ENCODE data around the gene DCLK1.

The DCLK1 gene

DNA sequence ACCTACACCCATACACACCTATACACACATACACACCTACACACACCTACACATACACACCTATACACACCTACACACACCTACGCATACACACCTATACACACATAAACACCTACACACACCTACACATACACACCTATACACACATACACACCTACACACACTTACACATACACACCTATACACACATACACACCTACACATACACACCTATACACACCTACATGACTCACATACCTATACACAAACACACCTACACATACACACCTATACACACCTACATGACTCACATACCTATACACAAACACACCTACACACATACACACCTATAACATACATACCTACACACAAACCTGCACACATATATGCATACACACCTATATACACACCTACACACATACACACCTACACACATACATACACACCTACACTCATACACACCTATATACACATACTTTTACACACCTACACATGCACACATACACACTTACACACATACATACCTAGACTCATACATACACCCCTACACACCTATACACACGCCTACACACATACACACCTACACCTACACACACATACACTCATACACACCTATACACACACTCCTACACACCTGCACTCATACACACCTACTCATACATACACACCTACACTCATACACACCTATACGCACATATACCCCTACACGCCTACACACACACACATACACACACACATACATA lies 368.0 kb downstream of the DCLK1 start:
- Histone ChIP-seq H3K9me3 (ENCODE audit: control insufficient read depth, low read length) (peaks cover 3% of the 10 kb centered on the region), H3K4me1 (ENCODE audit: control insufficient read depth, insufficient read depth, low read length, poor library complexity, severe bottlenecking) (peaks cover 3% of the 10 kb centered on the region), H3K4me3 (ENCODE audit: extremely low read depth, insufficient read depth, low read length, poor library complexity, severe bottlenecking) (no peak overlapping the region), H3K36me3 (ENCODE audit: control insufficient read depth, insufficient read depth, low read length) (no peaks in the 10 kb centered on the region), H3K27ac (ENCODE audit: low read depth, low read length, severe bottlenecking) (no peak overlapping the region)
- 54 to 68% methylated on average over 4 of the region's 4 CpGs for WGBS, 2 experiments (ENCODE audit: insufficient coverage in 2 of 2)

DNA sequence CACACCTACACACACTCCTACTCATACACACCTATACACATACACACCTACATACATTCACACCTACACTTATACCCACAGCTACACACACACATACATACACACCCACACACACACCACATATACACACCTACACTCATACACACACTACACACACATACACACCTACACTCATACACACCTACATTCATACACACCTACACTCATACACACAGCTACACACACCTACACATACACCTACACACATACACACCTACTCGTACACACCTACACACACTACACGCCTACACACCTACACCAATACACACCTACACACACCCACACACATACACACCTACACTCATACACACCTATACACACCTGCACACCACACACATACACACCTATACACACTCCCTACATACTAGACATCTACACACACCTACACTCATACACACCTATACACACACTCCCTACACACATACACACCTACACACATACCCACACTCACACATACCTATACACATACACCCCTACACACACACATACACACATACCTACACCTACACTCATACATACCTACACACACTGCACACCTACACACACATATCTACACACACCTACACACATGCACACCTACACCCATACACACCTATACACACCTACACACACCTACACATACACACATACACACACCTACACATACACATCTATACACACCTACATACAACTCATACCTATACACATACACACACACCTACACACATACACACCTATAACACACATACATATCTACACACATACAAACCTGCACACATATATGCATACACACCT lies 369.5 kb downstream of the DCLK1 start:
- Histone ChIP-seq H3K36me3 (ENCODE audit: control insufficient read depth, insufficient read depth, low read length) (no peaks in the 10 kb centered on the region), H3K4me3 (ENCODE audit: extremely low read depth, insufficient read depth, low read length, poor library complexity, severe bottlenecking) (no peak overlapping the region), H3K27ac (ENCODE audit: low read depth, low read length, severe bottlenecking) (no peak overlapping the region), H3K9me3 (ENCODE audit: control insufficient read depth, low read length) (peaks cover 3% of the 10 kb centered on the region), H3K4me1 (ENCODE audit: control insufficient read depth, insufficient read depth, low read length, poor library complexity, severe bottlenecking) (peaks cover 3% of the 10 kb centered on the region)
- 92 to 100% methylated on average over 1 to 2 of the region's 2 CpGs for WGBS, 2 experiments (ENCODE audit: insufficient coverage in 2 of 2)

DNA sequence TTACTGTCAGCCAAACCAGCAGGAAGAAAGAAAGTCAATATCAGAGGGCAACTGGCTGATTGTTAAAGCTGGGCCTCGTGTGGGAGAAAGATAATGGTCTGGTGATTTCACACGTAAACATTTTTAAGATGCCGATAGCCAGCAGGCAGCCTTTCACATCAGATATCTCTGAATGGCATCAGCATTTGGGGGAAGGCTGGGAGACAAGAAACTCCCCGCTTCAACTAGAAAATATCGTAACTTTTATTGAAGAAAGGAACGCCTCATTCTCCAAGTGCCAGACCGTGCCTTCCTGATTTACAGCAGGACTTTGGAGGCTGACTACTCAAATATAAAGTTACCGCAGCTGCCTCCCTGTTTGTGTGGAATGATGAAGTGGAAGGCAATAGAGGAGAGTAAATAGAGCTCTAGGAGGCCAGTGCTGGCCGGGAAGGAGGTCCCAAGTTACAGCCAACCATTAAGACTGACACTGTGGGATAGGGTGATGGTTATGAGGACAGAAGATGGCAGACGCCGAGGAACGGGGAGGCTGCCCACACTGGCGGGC lies 370.4 kb downstream of the DCLK1 start:
- Histone ChIP-seq H3K27ac (ENCODE audit: low read depth, low read length, severe bottlenecking) (peak overlapping the region; percentile 36), H3K36me3 (ENCODE audit: control insufficient read depth, insufficient read depth, low read length) (no peaks in the 10 kb centered on the region), H3K4me3 (ENCODE audit: extremely low read depth, insufficient read depth, low read length, poor library complexity, severe bottlenecking) (no peak overlapping the region), H3K4me1 (ENCODE audit: control insufficient read depth, insufficient read depth, low read length, poor library complexity, severe bottlenecking) (peaks cover 3% of the 10 kb centered on the region), H3K9me3 (ENCODE audit: control insufficient read depth, low read length) (peaks cover 3% of the 10 kb centered on the region)
- WGBS, 2 experiments (ENCODE audit: insufficient coverage in 2 of 2) = 70 to 79% methylated on average over 8 to 10 of the region's 13 CpGs

DNA sequence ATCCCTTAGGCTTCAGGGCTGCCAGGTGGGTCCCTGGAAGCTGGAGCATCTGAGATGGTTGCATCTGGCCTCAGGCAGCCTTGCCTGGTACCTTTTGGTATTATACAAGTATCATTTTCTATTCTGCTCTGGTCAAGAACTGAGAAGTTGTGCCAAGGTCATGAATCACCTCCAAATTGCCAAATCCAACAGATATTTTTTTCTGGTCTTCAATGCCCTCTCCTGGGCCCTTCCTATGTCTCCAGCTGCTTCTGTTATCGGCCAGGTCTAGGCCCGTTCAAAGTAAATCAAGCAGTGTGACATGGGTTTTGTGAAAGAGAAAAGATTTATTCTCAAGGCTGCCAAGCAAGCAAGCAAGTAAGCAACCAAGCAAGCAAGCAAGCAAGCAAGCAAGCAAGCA lies 383.6 kb downstream of the DCLK1 start:
- H3K4me1 ChIP-seq (ENCODE audit: control insufficient read depth, insufficient read depth, low read length, poor library complexity, severe bottlenecking) = no peaks in the 10 kb centered on the region
- H3K27ac ChIP-seq (ENCODE audit: low read depth, low read length, severe bottlenecking) = no peak overlapping the region
- H3K9me3 ChIP-seq (ENCODE audit: control insufficient read depth, low read length) = peaks cover 16% of the 10 kb centered on the region
- H3K36me3 ChIP-seq (ENCODE audit: control insufficient read depth, insufficient read depth, low read length) = no peaks in the 10 kb centered on the region
- H3K4me3 ChIP-seq (ENCODE audit: extremely low read depth, insufficient read depth, low read length, poor library complexity, severe bottlenecking) = no peak overlapping the region
- WGBS, 2 experiments (ENCODE audit: insufficient coverage in 2 of 2) = 79% methylated on average over 2 of the region's 2 CpGs; no CpG with 5 or more reads in 1 of the 2 experiments

DNA sequence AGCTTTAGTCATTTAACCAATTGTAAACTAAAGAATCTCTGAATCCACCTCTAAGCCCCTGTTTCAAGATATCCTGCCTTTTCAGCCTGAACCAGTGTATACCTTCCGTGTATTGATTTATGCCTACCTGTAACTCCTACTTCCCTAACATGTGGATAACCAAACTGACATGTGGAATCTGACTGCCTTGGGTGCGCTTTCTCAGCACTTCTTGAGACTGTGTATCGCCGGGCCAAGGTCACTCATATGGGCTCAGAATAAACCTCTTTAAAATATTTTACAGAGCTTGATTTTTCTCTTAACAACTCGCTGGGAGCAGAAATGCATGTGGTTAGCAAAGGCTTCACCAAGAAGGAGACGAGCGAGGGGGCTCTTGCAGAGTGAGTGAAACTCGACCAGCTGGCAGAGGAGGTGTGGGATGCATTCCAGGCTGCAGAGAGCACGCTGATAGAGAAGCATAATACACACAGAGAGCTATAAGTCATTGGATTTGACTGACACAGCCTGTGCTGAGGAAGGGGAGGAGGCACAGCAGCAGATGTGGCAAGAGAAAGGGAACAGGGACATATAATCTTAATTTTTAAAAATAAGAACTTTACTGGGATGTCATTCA lies 386.5 kb downstream of the DCLK1 start:
- 77 to 80% methylated on average over 6 to 8 of the region's 9 CpGs for WGBS, 2 experiments (ENCODE audit: insufficient coverage in 2 of 2)
- Histone ChIP-seq H3K4me1 (ENCODE audit: control insufficient read depth, insufficient read depth, low read length, poor library complexity, severe bottlenecking) (no peaks in the 10 kb centered on the region), H3K9me3 (ENCODE audit: control insufficient read depth, low read length) (peaks cover 13% of the 10 kb centered on the region), H3K4me3 (ENCODE audit: extremely low read depth, insufficient read depth, low read length, poor library complexity, severe bottlenecking) (no peak overlapping the region), H3K27ac (ENCODE audit: low read depth, low read length, severe bottlenecking) (no peak overlapping the region), H3K36me3 (ENCODE audit: control insufficient read depth, insufficient read depth, low read length) (no peaks in the 10 kb centered on the region)

DNA sequence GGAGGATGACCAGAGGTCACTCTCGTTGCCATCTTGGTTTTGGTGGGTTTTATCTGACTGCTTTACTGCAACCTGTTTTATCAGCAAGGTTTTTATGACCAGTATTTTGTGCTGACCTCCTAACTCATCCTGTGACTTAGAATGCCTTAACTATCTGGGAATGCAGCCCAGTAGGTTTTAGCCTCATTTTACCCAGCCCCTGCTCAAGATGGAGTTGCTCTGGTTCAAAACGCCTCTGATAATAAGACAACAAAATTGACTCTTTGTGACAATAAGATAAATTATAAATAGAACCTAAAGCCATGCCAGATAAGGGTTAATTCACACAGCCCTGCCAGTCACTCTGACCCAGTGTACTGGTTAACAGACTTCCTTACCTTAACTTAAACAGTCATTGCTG lies 387.0 kb downstream of the DCLK1 start:
- H3K9me3 ChIP-seq (ENCODE audit: control insufficient read depth, low read length) = peaks cover 13% of the 10 kb centered on the region
- H3K4me1 ChIP-seq (ENCODE audit: control insufficient read depth, insufficient read depth, low read length, poor library complexity, severe bottlenecking) = no peaks in the 10 kb centered on the region
- H3K4me3 ChIP-seq (ENCODE audit: extremely low read depth, insufficient read depth, low read length, poor library complexity, severe bottlenecking) = no peak overlapping the region
- no peaks in the 10 kb centered on the region for H3K36me3 ChIP-seq (ENCODE audit: control insufficient read depth, insufficient read depth, low read length)
- H3K27ac ChIP-seq (ENCODE audit: low read depth, low read length, severe bottlenecking) = no peak overlapping the region
- WGBS, 2 experiments (ENCODE audit: insufficient coverage in 2 of 2) = 80 to 86% methylated on average over 1 of the region's 2 CpGs

DNA sequence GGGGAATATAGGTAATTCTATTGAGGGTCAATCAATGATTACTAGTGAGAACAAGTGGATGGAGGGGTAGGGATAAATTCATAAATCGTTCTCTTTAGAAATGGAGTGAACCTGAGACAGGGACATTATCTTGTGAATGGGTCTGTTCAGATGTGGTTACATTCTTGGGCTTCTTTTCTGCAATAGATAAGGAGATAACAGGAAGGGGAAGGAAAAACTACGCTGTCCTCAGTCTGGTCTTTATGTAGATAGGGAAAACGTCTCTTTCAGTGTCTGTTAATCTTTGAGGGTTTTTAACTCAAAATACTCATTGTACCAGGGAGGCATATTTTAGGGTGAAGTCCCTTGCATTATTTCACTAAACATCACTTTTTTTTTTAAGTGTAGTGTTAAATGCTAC lies 388.0 kb downstream of the DCLK1 start:
- no peak overlapping the region for H3K27ac ChIP-seq (ENCODE audit: low read depth, low read length, severe bottlenecking)
- WGBS, 2 experiments (ENCODE audit: insufficient coverage in 2 of 2) = 85 to 95% methylated on average over 1 to 2 of the region's 3 CpGs
- no peaks in the 10 kb centered on the region for H3K4me1 ChIP-seq (ENCODE audit: control insufficient read depth, insufficient read depth, low read length, poor library complexity, severe bottlenecking)
- H3K9me3 ChIP-seq (ENCODE audit: control insufficient read depth, low read length) = peaks cover 13% of the 10 kb centered on the region
- H3K4me3 ChIP-seq (ENCODE audit: extremely low read depth, insufficient read depth, low read length, poor library complexity, severe bottlenecking) = no peak overlapping the region
- no peaks in the 10 kb centered on the region for H3K36me3 ChIP-seq (ENCODE audit: control insufficient read depth, insufficient read depth, low read length)

DNA sequence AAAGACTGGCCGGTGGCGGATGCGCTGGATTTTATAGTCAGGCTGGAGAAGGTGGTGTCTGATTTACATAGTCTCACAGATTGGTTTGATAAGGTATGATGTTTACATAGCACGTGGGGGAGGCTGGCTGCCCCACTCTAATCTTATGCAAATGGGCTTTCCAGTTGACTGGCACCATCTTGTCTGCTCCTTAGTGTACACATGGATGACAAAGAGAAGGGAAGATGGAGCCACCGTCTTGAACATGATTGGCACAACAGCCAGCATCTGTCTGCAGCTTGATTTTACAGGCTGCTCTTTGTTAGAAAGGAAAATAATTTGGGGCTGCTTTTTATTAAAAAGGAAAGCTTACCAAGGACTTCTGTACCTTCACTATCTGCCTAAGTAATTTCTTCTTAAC lies 389.5 kb downstream of the DCLK1 start:
- Histone ChIP-seq H3K9me3 (ENCODE audit: control insufficient read depth, low read length) (peaks cover 13% of the 10 kb centered on the region), H3K36me3 (ENCODE audit: control insufficient read depth, insufficient read depth, low read length) (no peaks in the 10 kb centered on the region), H3K4me1 (ENCODE audit: control insufficient read depth, insufficient read depth, low read length, poor library complexity, severe bottlenecking) (no peaks in the 10 kb centered on the region), H3K27ac (ENCODE audit: low read depth, low read length, severe bottlenecking) (no peak overlapping the region), H3K4me3 (ENCODE audit: extremely low read depth, insufficient read depth, low read length, poor library complexity, severe bottlenecking) (no peak overlapping the region)
- 88 to 100% methylated on average over 4 of the region's 5 CpGs for WGBS, 2 experiments (ENCODE audit: insufficient coverage in 2 of 2)

DNA sequence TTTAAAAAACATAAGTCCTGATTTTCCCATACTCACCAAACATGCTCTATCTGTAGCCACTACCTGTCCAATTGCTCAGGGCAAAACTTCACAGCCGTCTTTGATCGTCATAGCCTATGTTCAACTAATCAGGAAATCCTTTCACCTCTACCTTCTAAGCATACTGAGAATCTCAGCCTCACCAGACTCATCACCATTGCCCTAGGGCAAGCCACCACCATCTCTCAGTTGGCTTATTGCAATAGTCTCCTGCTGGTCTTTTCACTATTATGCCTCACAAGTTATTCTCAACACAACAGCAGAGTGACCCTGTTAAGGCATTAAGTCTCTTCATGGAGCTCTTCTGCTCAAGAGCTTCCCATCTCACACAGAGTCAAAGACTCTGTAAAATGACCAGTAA lies 394.3 kb downstream of the DCLK1 start:
- no peak overlapping the region for H3K27ac ChIP-seq (ENCODE audit: low read depth, low read length, severe bottlenecking)
- no peak overlapping the region for H3K4me3 ChIP-seq (ENCODE audit: extremely low read depth, insufficient read depth, low read length, poor library complexity, severe bottlenecking)
- H3K9me3 ChIP-seq (ENCODE audit: control insufficient read depth, low read length) = no peaks in the 10 kb centered on the region
- H3K36me3 ChIP-seq (ENCODE audit: control insufficient read depth, insufficient read depth, low read length) = no peaks in the 10 kb centered on the region
- no peaks in the 10 kb centered on the region for H3K4me1 ChIP-seq (ENCODE audit: control insufficient read depth, insufficient read depth, low read length, poor library complexity, severe bottlenecking)
- 50% methylated on average over 2 of the region's 2 CpGs for WGBS, 2 experiments (ENCODE audit: insufficient coverage in 2 of 2)

DNA sequence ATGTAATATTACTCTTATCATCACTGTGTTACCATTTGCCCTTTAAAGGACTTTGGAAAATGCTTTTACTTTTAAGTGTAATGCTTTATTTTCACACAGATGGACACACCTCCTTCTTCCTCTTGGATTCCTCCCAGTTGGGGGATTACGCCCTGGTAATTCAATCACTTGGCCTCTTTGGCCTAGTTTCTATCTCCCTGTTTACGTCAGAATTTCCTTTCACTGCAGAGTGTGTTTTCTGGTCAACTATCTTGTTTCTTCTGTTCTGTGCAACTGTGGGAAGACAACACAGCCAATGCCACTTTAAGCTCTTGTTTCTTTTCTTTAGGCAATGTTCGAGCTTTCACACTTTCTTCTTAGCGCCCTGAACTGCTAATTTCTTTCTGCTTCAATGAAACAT lies 397.4 kb downstream of the DCLK1 start:
- Histone ChIP-seq H3K27ac (ENCODE audit: low read depth, low read length, severe bottlenecking) (no peak overlapping the region), H3K36me3 (ENCODE audit: control insufficient read depth, insufficient read depth, low read length) (no peaks in the 10 kb centered on the region), H3K4me3 (ENCODE audit: extremely low read depth, insufficient read depth, low read length, poor library complexity, severe bottlenecking) (no peak overlapping the region), H3K4me1 (ENCODE audit: control insufficient read depth, insufficient read depth, low read length, poor library complexity, severe bottlenecking) (no peaks in the 10 kb centered on the region), H3K9me3 (ENCODE audit: control insufficient read depth, low read length) (no peaks in the 10 kb centered on the region)
- WGBS, 2 experiments (ENCODE audit: insufficient coverage in 2 of 2) = 85 to 93% methylated on average over 4 of the region's 4 CpGs
